Esophagus muscularis mucosa (tissue), 3 donors: ENCODE data around the gene KDM5B.

ENCODE experiments used
- POLR2AphosphoS5 ChIP-seq, 2 donors: sonication (generic); formaldehyde crosslinking; IDR thresholded peaks; one replicate each; pipeline ENCODE4 v1.6.1; 2017; ENCODE audit warnings: antibody characterized with exemption in 2 of 2
- TF ChIP-seq, protein P1 (sequence below), 3 experiments: fragments of 200-600 bp in 2 of 3; fragments of 450-650 bp in 1 of 3; sonication (generic) in 2 of 3; IDR thresholded peaks; one replicate each; pipeline ENCODE4 v1.5.1; 2017 to 2019; ENCODE audit warnings: antibody characterized with exemption in 3 of 3, mild to moderate bottlenecking in 2 of 3, moderate library complexity in 1 of 3

DNA sequence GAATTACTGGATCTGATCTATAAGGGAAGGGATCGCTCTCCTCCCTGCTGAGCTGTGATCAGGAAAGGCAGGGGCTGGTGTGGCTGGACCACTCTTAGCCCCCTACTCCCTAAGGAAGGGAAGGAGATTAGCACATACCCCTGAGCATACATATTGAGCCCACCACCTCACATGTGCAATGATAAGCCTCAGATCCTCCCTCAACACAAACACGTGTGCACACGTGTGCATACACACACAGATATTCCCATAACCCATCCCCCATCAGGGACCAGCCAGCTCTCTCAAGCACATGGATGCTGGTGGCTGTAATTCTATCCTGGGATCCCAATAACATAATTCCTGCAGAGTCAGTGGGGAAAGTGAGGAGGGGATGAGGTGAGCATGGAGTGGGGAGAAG is 119.1 kb downstream of the KDM5B start:
- no peak for TF ChIP-seq POLR2AphosphoS5 (IDR thresholded peaks at IDR 0.05)
- TF ChIP-seq, protein P1, sequence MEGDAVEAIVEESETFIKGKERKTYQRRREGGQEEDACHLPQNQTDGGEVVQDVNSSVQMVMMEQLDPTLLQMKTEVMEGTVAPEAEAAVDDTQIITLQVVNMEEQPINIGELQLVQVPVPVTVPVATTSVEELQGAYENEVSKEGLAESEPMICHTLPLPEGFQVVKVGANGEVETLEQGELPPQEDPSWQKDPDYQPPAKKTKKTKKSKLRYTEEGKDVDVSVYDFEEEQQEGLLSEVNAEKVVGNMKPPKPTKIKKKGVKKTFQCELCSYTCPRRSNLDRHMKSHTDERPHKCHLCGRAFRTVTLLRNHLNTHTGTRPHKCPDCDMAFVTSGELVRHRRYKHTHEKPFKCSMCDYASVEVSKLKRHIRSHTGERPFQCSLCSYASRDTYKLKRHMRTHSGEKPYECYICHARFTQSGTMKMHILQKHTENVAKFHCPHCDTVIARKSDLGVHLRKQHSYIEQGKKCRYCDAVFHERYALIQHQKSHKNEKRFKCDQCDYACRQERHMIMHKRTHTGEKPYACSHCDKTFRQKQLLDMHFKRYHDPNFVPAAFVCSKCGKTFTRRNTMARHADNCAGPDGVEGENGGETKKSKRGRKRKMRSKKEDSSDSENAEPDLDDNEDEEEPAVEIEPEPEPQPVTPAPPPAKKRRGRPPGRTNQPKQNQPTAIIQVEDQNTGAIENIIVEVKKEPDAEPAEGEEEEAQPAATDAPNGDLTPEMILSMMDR (IDR thresholded peaks at IDR 0.05): no peak
